Endothelial cell of umbilical vein (primary cell): Measurements from ENCODE around the gene LRRC8C. TPM values are rescaled to one million over a fixed set of nuclear protein-coding genes. Genes with fewer than 3 reads are reported as not detected.

Source experiments
- BruUV-seq: library from RNA; stranded (reverse); fragments of 400-500 nt; replicated peaks from 2 replicates; lab custom pipeline; 2021; lab: Mats Ljungman, UMichigan
- CTCF ChIA-PET: fragments of 300-600, 350-600 bp; sonication (Branson Sonifier 250); formaldehyde crosslinking; loops from one replicate; lab custom pipeline; 2021; ENCODE audit warnings: antibody characterized with exemption, inconsistent platforms; lab: Charles Lee
- POLR2A ChIA-PET: fragments of 300-600, 350-600 bp; sonication (Branson Sonifier 250); formaldehyde crosslinking; loops from one replicate; lab custom pipeline; 2021; ENCODE audit warnings: antibody characterized with exemption, inconsistent platforms; lab: Charles Lee
- DNase-seq: peaks from one replicate; pipeline ENCODE4 v3.0.0-alpha.2; 2011; ENCODE audit warnings: low read depth, low spot score
- FAIRE-seq: peaks from 2 replicates; lab custom pipeline; 2011; peaks lifted over from hg19 to GRCh38; lab: Jason Lieb, UNC
- H2AFZ ChIP-seq: 2 replicates; pipeline ENCODE4 v1.6.0; 2012; ENCODE audit warnings: low read depth, low read length, control low read depth, inconsistent platforms
- H3K27ac ChIP-seq: 2 replicates; pipeline ENCODE4 v1.5.1; 2011; ENCODE audit warnings: low read depth, mild to moderate bottlenecking, control low read depth, low read length, moderate library complexity; ENCODE audit not compliant: insufficient read depth
- H3K27me3 ChIP-seq, 2 experiments: 2 replicates each; pipeline versions ENCODE4 v1.6.0 to v1.6.1; 2011; ENCODE audit warnings: low read length in 2 of 2, mixed read lengths in 1 of 2; ENCODE audit not compliant: control insufficient read depth in 2 of 2, insufficient read depth in 2 of 2
- H3K36me3 ChIP-seq, 2 experiments: 2 replicates in 1 of 2; 3 replicates in 1 of 2; pipeline ENCODE4 v1.5.1; 2011; ENCODE audit warnings: low read length in 2 of 2, mild to moderate bottlenecking in 1 of 2, moderate library complexity in 1 of 2; ENCODE audit not compliant: control insufficient read depth in 2 of 2, insufficient read depth in 2 of 2; ENCODE audit errors: extremely low read depth in 1 of 2
- H3K4me1 ChIP-seq: 3 replicates; pipeline ENCODE4 v1.5.1; 2011; ENCODE audit warnings: mild to moderate bottlenecking, low read length; ENCODE audit not compliant: control insufficient read depth, insufficient read depth; ENCODE audit errors: extremely low read depth
- H3K4me2 ChIP-seq: 2 replicates; pipeline ENCODE4 v1.6.1; 2011; ENCODE audit warnings: low read length, control low read depth, mixed read lengths; ENCODE audit not compliant: insufficient read depth
- H3K4me3 ChIP-seq, 3 experiments: fragments of 200-600 bp in 1 of 3; sonication (generic), shearing (Covaris generic) in 1 of 3; replicated peaks in 1 of 3; 2 replicates each; pipeline ENCODE4 v1.5.1; 2011 to 2016; ENCODE audit warnings: control low read depth in 3 of 3, low read length in 3 of 3, mild to moderate bottlenecking in 2 of 3, inconsistent platforms in 1 of 3, low read depth in 1 of 3, moderate library complexity in 1 of 3; ENCODE audit not compliant: insufficient read depth in 1 of 3
- H3K79me2 ChIP-seq: 2 replicates; pipeline ENCODE4 v1.6.0; 2012; ENCODE audit warnings: low read length, inconsistent platforms; ENCODE audit not compliant: control insufficient read depth, insufficient read depth
- H3K9ac ChIP-seq: replicated peaks from 2 replicates; pipeline ENCODE3; 2011; ENCODE audit warnings: low read length, control low read depth; ENCODE audit not compliant: insufficient read depth; ENCODE audit errors: extremely low read depth
- H3K9me1 ChIP-seq: replicated peaks from 3 replicates; pipeline ENCODE4 v1.6.0; 2011; ENCODE audit warnings: mild to moderate bottlenecking, low read length; ENCODE audit not compliant: control insufficient read depth, insufficient read depth; ENCODE audit errors: extremely low read depth
- H3K9me3 ChIP-seq: replicated peaks from 2 replicates; pipeline ENCODE4 v1.5.1; 2012; ENCODE audit warnings: low read length, inconsistent platforms; ENCODE audit not compliant: control insufficient read depth, insufficient read depth
- H4K20me1 ChIP-seq: replicated peaks from 2 replicates; pipeline ENCODE3; 2011; ENCODE audit warnings: mild to moderate bottlenecking, low read length; ENCODE audit not compliant: control insufficient read depth, insufficient read depth; ENCODE audit errors: extremely low read depth
- CTCF ChIP-seq, 2 donors: IDR thresholded peaks; 1 replicate in 1 of 2; 2 replicates in 1 of 2; pipeline ENCODE4 v1.5.1; 2011; ENCODE audit warnings: low read length in 2 of 2, mild to moderate bottlenecking in 2 of 2, moderate library complexity in 2 of 2, control low read depth in 1 of 2, inconsistent platforms in 1 of 2, low read depth in 1 of 2; ENCODE audit not compliant: insufficient read depth in 1 of 2; ENCODE audit errors: extremely low read depth in 1 of 2
- EZH2 ChIP-seq: IDR thresholded peaks from 2 replicates; pipeline ENCODE4 v1.6.1; 2012; ENCODE audit warnings: borderline replicate concordance, low read depth, mild to moderate bottlenecking, moderate library complexity, low read length, inconsistent platforms; ENCODE audit not compliant: severe bottlenecking
- FOS ChIP-seq: IDR thresholded peaks from 2 replicates; pipeline ENCODE4 v1.6.1; 2011; ENCODE audit warnings: mild to moderate bottlenecking, low read length, moderate library complexity, borderline replicate concordance; ENCODE audit not compliant: insufficient read depth
- GATA2 ChIP-seq: IDR thresholded peaks from 2 replicates; pipeline ENCODE4 v1.7.0; 2011; ENCODE audit warnings: low read depth, mild to moderate bottlenecking, moderate library complexity, mixed read lengths, low read length; ENCODE audit not compliant: insufficient read length, insufficient read depth
- JUN ChIP-seq: IDR thresholded peaks from 2 replicates; pipeline ENCODE4 v1.6.1; 2011; ENCODE audit warnings: borderline replicate concordance, low read depth; ENCODE audit not compliant: insufficient read length, insufficient read depth
- MYC ChIP-seq: IDR thresholded peaks from one replicate; pipeline ENCODE4 v1.6.1; 2011; ENCODE audit warnings: mild to moderate bottlenecking, low read depth, low read length
- POLR2A ChIP-seq: IDR thresholded peaks from 2 replicates; pipeline ENCODE4 v1.6.1; 2012; ENCODE audit warnings: low read depth, mild to moderate bottlenecking, control low read depth, low read length
- POLR2AphosphoS5 ChIP-seq: IDR thresholded peaks from 2 replicates; pipeline ENCODE4 v1.6.1; 2012; ENCODE audit warnings: low read depth, mild to moderate bottlenecking, control low read depth, low read length, moderate library complexity; ENCODE audit not compliant: insufficient read depth
- dilution Hi-C: fragments of 300-500 bp; cut with MboI; formaldehyde crosslinking; loops from one replicate; pipeline ENCODE4 v1.15.0; 2019; ENCODE audit warnings: low sequenced_read_pairs; ENCODE audit not compliant: extremely low pct_ligation_motif_present
- intact Hi-C: fragments of 100-400 bp; cut with micrococcal nuclease; formaldehyde crosslinking; loops from one replicate; pipeline ENCODE4 v1.10.0; 2022
- polyA plus RNA-seq, 4 experiments: library from polyadenylated mRNA; depleted of rRNA in 3 of 4; stranded (reverse) in 3 of 4; unstranded in 1 of 4; fragments of >200 nt; gene quantifications; 2 replicates each; pipeline versions ENCODE4 v1.2.1 to v1.2.3, GENCODE V29; 2011 to 2012; ENCODE audit warnings: missing spikeins in 1 of 4
- total RNA-seq: library from RNA; stranded (reverse); gene quantifications from 2 replicates; pipeline ENCODE4 v1.2.3, GENCODE V29; 2021
- TF ChIP-seq, protein P1 (sequence below): IDR thresholded peaks from 2 replicates; pipeline ENCODE4 v1.6.1; 2011; ENCODE audit not compliant: insufficient read depth, insufficient read length

Gene LRRC8C
- total and polyA plus RNA-seq, 2 donors (not counting 3 experiments of a cell fraction or from before 2014, with no cell fraction given): 33.6 to 51.5 TPM

GRCh38 chr1:89669441-89669840 lies 36.5 kb downstream of the LRRC8C start:
- dilution Hi-C loops (no loop called here), intact Hi-C loops (no loop called here)
- BruUV-seq: no TSS peak
- ChIA-PET CTCF (interaction anchor here (1.0 to 2.9 kb wide), 4 partner anchors 10 to 93 kb away, joined by 3 to 21 read pairs (median 3); no protein-coding TSS in a partner anchor), POLR2A (no interaction called here)
- Histone ChIP-seq H3K36me3 (peaks cover 0 to 3% of the 10 kb centered on the region in 2 experiments), H3K4me1 (peaks cover 51% of the 10 kb centered on the region), H3K9ac (no peak overlapping the region), H3K27me3 (no peaks in the 10 kb centered on the region), H4K20me1 (peaks cover 32% of the 10 kb centered on the region), H3K9me3 (no peaks in the 10 kb centered on the region), H3K79me2 (peaks cover 96% of the 10 kb centered on the region), H2AFZ (no peak overlapping the region), H3K9me1 (no peaks in the 10 kb centered on the region), H3K27ac (no peak overlapping the region), H3K4me2 (no peak overlapping the region), H3K4me3 (no peak overlapping the region)
- TF ChIP-seq POLR2A (no peak), JUN (no peak), FOS (no peak), MYC (no peak), EZH2 (no peak), CTCF (IDR thresholded peaks at IDR 0.05; ENCODE audit: extremely low read depth in 1 of 2, insufficient read depth in 1 of 2, low read depth in 1 of 2, low read length in 2 of 2) (no peak), GATA2 (no peak), POLR2AphosphoS5 (no peak)
- TF ChIP-seq, protein P1, sequence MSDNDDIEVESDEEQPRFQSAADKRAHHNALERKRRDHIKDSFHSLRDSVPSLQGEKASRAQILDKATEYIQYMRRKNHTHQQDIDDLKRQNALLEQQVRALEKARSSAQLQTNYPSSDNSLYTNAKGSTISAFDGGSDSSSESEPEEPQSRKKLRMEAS: no peak
- DNase-seq (no peak), FAIRE-seq (no peak)
